Thymus (tissue), 11 donors: ENCODE results near the gene TSPAN8. TPM values are rescaled to one million over a fixed set of nuclear protein-coding genes. Genes with fewer than 3 reads are reported as not detected.
"Not testable (repeated sequence)": the region's sequence is repeated elsewhere in the genome, so short reads cannot be mapped to it uniquely, and the experiment has no call there.

Experiments
- DNase-seq, 9 donors: peaks; one replicate each; pipeline ENCODE4 v3.0.0-alpha.2; 2013; ENCODE audit warnings: low spot score in 9 of 9, low read depth in 6 of 9, missing footprints in 1 of 9
- H3K27ac ChIP-seq, 2 donors: one replicate each; pipeline ENCODE4 v1.5.1; 2013; ENCODE audit warnings: control low read depth in 1 of 2, low read depth in 1 of 2, low read length in 1 of 2, mild to moderate bottlenecking in 1 of 2, moderate library complexity in 1 of 2
- H3K27me3 ChIP-seq, 2 donors: one replicate each; pipeline ENCODE4 v1.5.1; 2013; ENCODE audit warnings: low read length in 1 of 2; ENCODE audit not compliant: control insufficient read depth in 2 of 2, insufficient read depth in 1 of 2
- H3K36me3 ChIP-seq, 2 donors: one replicate each; pipeline ENCODE4 v1.5.1; 2013; ENCODE audit warnings: low read length in 1 of 2, mild to moderate bottlenecking in 1 of 2, moderate library complexity in 1 of 2; ENCODE audit not compliant: control insufficient read depth in 2 of 2, insufficient read depth in 2 of 2
- H3K4me1 ChIP-seq, 2 donors: one replicate each; pipeline ENCODE4 v1.5.1; 2013; ENCODE audit warnings: low read length in 2 of 2; ENCODE audit not compliant: control insufficient read depth in 2 of 2, insufficient read depth in 2 of 2
- H3K4me3 ChIP-seq, 2 donors: one replicate each; pipeline ENCODE4 v1.5.1; 2013; ENCODE audit warnings: low read length in 2 of 2, control low read depth in 1 of 2, mild to moderate bottlenecking in 1 of 2
- H3K9me3 ChIP-seq, 2 donors: one replicate each; pipeline ENCODE4 v1.5.1; 2013; ENCODE audit warnings: low read length in 1 of 2, mild to moderate bottlenecking in 1 of 2; ENCODE audit not compliant: control insufficient read depth in 2 of 2, insufficient read depth in 1 of 2
- WGBS: extraction: QIAGEN DNeasy Blood & Tissue Kit; methylation state at CpG from one replicate; pipeline ENCODE4 v1.1.7; 2013; 5-methylcytosine and 5-hydroxymethylcytosine counted together
- polyA plus RNA-seq: library from polyadenylated mRNA; stranded (reverse); fragments of 200-250 nt; gene quantifications from one replicate; pipeline ENCODE4 v1.2.3, GENCODE V29; 2013
- total RNA-seq: library from RNA; stranded (reverse); fragments of 120-200 nt; gene quantifications from one replicate; pipeline ENCODE4 v1.2.4, GENCODE V29; 2013
- donor health status: healthy.

Gene TSPAN8
- total and polyA plus RNA-seq, 2 donors, result 0.33 to 5.9 TPM

GRCh38 chr12:71125515-71125914 is 32.3 kb downstream of the TSPAN8 start:
- Histone ChIP-seq H3K27ac (no peak overlapping the region), H3K4me1 (no peaks in the 10 kb centered on the region), H3K27me3 (no peaks in the 10 kb centered on the region), H3K9me3 (no peaks in the 10 kb centered on the region), H3K36me3 (no peaks in the 10 kb centered on the region), H3K4me3 (no peak overlapping the region)
- WGBS, result 65% methylated on average over 2 of the region's 2 CpGs
- no peak for DNase-seq

DNA sequence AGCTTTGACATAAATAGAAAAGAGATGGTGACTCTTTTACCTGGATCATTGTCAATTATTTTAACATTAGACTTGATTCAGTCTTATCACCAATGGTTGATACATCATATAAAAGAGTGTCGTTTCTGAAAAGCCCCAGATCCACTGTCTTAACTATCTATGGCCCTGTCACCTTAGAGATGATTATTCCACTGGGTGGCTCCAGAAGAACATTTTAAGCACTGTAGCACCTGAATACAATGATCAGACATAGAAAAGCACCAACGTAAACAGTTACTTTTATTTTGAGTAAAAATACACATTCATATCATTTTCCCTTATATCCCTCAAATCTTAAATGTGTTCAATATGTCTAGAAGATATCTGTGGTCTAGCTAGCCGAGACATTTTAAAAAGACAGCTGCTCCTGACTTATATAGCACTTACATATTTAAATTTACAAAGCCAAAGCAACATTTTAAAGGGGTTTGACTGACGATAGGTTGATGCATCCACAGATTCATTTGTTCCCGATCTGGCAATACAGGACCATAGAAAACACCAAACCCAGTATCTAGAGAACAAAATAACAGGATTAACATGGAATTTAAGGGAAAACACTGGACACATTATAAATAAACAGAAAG is 32.9 kb downstream of the TSPAN8 start:
- H3K27me3 ChIP-seq, result no peaks in the 10 kb centered on the region

GRCh38 chr12:71113148-71113547 is 44.7 kb downstream of the TSPAN8 start:
- not testable (repeated sequence) for H3K27me3 ChIP-seq, H3K36me3 ChIP-seq, H3K9me3 ChIP-seq, H3K4me3 ChIP-seq, H3K27ac ChIP-seq, DNase-seq, H3K4me1 ChIP-seq
- 70% methylated on average over 1 of the region's 1 CpG for WGBS

More for the DNA sequence above, 32.9 kb downstream of the TSPAN8 start:
- 90% methylated on average over 5 of the region's 5 CpGs for WGBS
- DNase-seq, result no peak
- Histone ChIP-seq H3K36me3 (no peaks in the 10 kb centered on the region), H3K27ac (no peak overlapping the region), H3K4me1 (no peaks in the 10 kb centered on the region), H3K9me3 (no peaks in the 10 kb centered on the region), H3K4me3 (no peak overlapping the region)

- Histone ChIP-seq H3K27me3 (no peaks in the 10 kb centered on the region), H3K9me3 (no peaks in the 10 kb centered on the region), H3K4me3 (no peak overlapping the region), H3K27ac (no peak overlapping the region), H3K36me3 (no peaks in the 10 kb centered on the region), H3K4me1 (no peaks in the 10 kb centered on the region)
- WGBS, result 97% methylated on average over 5 of the region's 5 CpGs
- DNase-seq, result no peak
Measured at GRCh38 chr12:71109834-71110233, 48.0 kb downstream of the TSPAN8 start.

DNA sequence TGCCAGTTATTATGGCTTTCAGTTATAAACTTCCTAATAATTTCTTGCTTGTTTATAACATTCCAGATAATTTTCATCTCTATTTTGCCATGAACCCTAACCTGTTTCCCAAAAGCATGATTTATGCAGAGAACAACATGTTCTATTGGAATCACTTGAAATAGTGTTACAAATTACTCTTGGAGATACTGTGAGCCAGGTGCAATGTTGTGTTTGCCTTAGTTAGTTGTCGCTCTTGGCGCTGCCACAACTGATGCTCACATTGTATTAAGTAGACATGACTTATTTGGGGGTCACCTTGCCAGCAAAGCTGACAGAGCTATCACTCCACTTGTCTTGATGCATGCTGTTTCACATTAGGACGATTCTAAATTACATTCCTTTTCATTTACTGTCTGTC is 49.4 kb downstream of the TSPAN8 start:
- no peaks in the 10 kb centered on the region for H3K4me1 ChIP-seq

DNA sequence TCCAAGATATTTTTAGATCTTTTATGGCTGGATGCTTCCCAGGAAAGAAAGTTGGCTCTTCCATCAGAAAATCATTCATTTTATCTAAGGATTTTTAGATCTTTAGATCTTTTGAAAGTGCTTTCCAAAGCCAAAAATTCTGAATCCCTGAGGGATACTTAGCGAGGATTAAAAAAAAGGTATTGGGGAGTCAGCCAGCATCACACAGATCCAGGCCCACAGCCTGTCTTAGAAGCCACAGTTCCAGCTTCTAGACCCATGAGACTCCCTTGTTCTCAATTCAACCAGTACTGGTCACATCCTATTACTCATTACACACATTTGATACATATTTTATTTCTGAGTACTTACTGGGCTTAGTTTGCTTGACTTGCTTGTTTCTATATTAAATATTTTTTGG is 49.9 kb downstream of the TSPAN8 start:
- Histone ChIP-seq H3K27ac (no peak overlapping the region), H3K4me3 (no peak overlapping the region), H3K4me1 (no peaks in the 10 kb centered on the region), H3K36me3 (no peaks in the 10 kb centered on the region), H3K9me3 (no peaks in the 10 kb centered on the region), H3K27me3 (no peaks in the 10 kb centered on the region)
- WGBS, result 94% methylated on average over 1 of the region's 1 CpG
- no peak for DNase-seq

More for the DNA sequence above, 49.4 kb downstream of the TSPAN8 start:
- DNase-seq, result no peak
- no peaks in the 10 kb centered on the region for H3K27me3 ChIP-seq
- H3K9me3 ChIP-seq, result no peaks in the 10 kb centered on the region
- no peak overlapping the region for H3K27ac ChIP-seq
- H3K4me3 ChIP-seq, result no peak overlapping the region
- H3K36me3 ChIP-seq, result no peaks in the 10 kb centered on the region
- 89% methylated on average over 3 of the region's 3 CpGs for WGBS

GRCh38 chr12:71105956-71106355 is 51.8 kb downstream of the TSPAN8 start:
- no peaks in the 10 kb centered on the region for H3K9me3 ChIP-seq
- no peak overlapping the region for H3K4me3 ChIP-seq
- H3K36me3 ChIP-seq, result no peaks in the 10 kb centered on the region
- DNase-seq, result no peak
- H3K27me3 ChIP-seq, result no peaks in the 10 kb centered on the region
- no peak overlapping the region for H3K27ac ChIP-seq
- H3K4me1 ChIP-seq, result no peaks in the 10 kb centered on the region

- H3K4me3 ChIP-seq, result no peak overlapping the region
- WGBS, result 49% methylated on average over 2 of the region's 2 CpGs
Measured at GRCh38 chr12:71092290-71092689, 65.5 kb downstream of the TSPAN8 start.

DNA sequence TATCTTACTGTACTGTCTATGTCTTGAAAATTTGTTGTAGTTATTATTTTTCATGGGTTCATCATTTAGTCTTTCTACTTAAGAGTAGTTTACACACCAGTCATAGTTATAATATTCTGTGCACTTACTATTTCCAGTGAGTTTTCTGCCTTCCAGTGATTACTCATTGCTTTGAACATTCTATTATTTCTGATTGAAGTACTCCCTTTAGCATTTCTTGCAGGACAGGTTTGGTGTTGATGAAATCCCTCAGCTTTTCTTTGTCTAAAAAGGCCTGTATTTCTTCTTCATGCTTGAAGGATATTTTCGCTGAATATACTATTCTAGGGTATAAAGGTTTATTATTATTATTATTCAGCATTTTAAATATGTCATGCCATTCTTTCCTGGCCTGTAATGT is 66.8 kb downstream of the TSPAN8 start:
- Histone ChIP-seq H3K27ac (no peak overlapping the region), H3K9me3 (no peaks in the 10 kb centered on the region), H3K36me3 (no peaks in the 10 kb centered on the region), H3K4me1 (no peaks in the 10 kb centered on the region), H3K27me3 (no peaks in the 10 kb centered on the region), H3K4me3 (no peak overlapping the region)
- no peak for DNase-seq
- WGBS, result 92% methylated on average over 1 of the region's 1 CpG

More at GRCh38 chr12:71092290-71092689, 65.5 kb downstream of the TSPAN8 start:
- Histone ChIP-seq H3K4me1 (no peaks in the 10 kb centered on the region), H3K9me3 (no peaks in the 10 kb centered on the region), H3K27me3 (no peaks in the 10 kb centered on the region), H3K27ac (no peak overlapping the region), H3K36me3 (no peaks in the 10 kb centered on the region)
- no peak for DNase-seq
